Measurements from ENCODE around the gene C2CD2L.

Gene C2CD2L

DNA sequence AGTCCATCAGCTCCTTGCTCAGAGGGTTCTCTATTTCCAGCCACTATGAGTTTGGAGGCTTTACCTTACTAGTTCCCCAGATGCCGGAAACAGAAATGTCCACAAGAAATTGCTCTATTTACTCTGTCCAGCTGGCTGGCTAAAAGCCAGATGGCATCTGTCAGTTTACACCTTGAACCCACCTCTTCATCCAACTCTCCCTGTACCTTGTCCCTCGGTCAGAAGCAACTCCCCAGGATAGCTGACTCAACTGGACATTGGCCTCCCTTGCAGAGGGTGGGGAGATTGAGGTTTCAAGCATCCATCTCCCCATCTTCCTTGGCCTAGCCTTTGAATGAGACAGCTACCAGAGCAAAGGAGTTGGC, 1.7 kb downstream of the C2CD2L start (continued):
- TF ChIP-seq, protein P1, sequence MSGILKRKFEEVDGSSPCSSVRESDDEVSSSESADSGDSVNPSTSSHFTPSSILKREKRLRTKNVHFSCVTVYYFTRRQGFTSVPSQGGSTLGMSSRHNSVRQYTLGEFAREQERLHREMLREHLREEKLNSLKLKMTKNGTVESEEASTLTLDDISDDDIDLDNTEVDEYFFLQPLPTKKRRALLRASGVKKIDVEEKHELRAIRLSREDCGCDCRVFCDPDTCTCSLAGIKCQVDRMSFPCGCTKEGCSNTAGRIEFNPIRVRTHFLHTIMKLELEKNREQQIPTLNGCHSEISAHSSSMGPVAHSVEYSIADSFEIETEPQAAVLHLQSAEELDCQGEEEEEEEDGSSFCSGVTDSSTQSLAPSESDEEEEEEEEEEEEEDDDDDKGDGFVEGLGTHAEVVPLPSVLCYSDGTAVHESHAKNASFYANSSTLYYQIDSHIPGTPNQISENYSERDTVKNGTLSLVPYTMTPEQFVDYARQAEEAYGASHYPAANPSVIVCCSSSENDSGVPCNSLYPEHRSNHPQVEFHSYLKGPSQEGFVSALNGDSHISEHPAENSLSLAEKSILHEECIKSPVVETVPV (CRISPR knock-in tag; IDR thresholded peaks at IDR 0.05) = no peak
- TF ChIP-seq BACH2 (CRISPR knock-in tag; IDR thresholded peaks at IDR 0.05; ENCODE audit: borderline replicate concordance) = no peak

DNA sequence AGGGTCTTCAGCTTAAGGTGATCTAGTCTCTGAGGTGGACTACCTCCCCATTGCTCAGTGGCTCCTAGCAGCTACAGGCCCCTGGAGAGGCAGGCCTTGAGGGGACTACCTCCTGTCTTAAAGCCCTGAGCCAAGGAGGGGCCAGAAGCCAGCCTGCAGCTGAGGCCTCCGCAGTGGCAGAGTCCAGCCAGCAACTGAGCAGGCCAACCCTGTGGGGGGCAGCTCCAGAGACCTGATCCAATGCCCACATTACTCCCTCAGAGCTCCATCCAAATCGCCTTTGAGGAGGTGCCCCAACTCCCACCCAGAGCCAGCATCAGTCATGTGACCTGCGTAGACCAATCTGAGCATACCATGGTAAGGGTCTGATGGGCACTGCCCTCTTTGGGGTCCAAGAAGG, 2.7 kb downstream of the C2CD2L start:
- ATAC-seq = no peak

DNA sequence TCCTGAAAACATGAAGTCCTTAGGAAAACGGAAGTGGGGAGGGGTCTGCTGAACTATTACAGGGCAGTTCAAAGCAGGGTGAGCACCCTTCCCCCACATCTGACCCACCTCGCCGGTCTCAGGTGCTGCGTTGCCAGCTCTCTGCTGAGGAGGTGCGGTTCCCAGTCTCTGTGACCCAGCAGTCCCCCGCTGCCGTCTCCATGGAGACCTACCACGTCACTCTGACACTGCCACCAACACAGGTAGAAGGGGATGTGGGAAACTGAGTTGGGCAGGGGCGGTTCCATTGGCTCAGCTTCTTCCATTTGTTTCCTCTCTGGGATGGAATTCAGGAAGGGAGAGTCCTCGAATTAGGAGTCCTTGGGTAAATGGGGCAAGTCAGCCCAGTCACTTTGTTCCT, 3.3 kb downstream of the C2CD2L start:
- TF ChIP-seq ZC3H10 (CRISPR knock-in tag; IDR thresholded peaks at IDR 0.05) (no peak), TOX (CRISPR knock-in tag; IDR thresholded peaks at IDR 0.05; ENCODE audit: borderline replicate concordance) (no peak), TCF4 (CRISPR knock-in tag; IDR thresholded peaks at IDR 0.05; ENCODE audit: borderline replicate concordance) (no peak), GLIS3 (CRISPR knock-in tag; IDR thresholded peaks at IDR 0.05) (no peak), ZNF8 (CRISPR knock-in tag; IDR thresholded peaks at IDR 0.05) (no peak)
- TF ChIP-seq, protein P1 (CRISPR knock-in tag; IDR thresholded peaks at IDR 0.05) = no peak
- no peak for ATAC-seq

More for the DNA sequence above, 2.7 kb downstream of the C2CD2L start:
- TF ChIP-seq ARNTL (CRISPR knock-in tag; IDR thresholded peaks at IDR 0.05; ENCODE audit: borderline replicate concordance, low read depth) = no peak
- no peak for TF ChIP-seq GLIS3 (CRISPR knock-in tag; IDR thresholded peaks at IDR 0.05)

DNA sequence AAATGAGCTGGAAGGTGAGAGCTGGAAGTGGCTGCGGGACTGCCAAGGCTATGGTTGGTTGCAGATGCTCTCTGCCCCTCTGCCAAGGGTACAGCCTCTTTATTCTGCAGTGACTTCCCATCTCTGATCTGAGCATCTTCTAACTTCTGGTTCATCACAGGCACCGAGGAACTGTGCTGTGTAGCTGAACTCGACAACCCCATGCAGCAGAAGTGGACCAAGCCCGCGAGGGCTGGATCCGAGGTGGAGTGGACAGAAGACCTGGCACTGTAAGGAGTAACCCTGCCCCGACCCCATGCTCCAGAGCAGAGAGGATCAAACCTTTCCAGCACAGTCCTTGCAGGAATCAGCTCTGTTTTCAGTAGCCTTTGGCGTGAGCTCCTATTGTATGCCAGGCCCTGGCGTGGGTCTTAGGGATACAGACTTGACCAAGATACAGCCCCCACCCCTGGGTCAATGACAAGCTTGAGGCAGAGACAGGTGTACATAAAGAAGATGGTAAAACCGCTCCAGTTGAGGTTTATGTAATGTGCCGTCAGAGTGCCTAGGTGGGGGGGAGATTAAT, 4.3 kb downstream of the C2CD2L start:
- ATAC-seq = no peak
- no peak for TF ChIP-seq ZFP30 (CRISPR knock-in tag; IDR thresholded peaks at IDR 0.05)
- TF ChIP-seq ISL1 (CRISPR knock-in tag; IDR thresholded peaks at IDR 0.05) = no peak
- TF ChIP-seq ZC3H10 (CRISPR knock-in tag; IDR thresholded peaks at IDR 0.05) = no peak
- TF ChIP-seq ZNF70 (CRISPR knock-in tag; IDR thresholded peaks at IDR 0.05) = no peak
- TF ChIP-seq RARB (CRISPR knock-in tag; IDR thresholded peaks at IDR 0.05) = no peak
- no peak for TF ChIP-seq ARNTL (CRISPR knock-in tag; IDR thresholded peaks at IDR 0.05; ENCODE audit: borderline replicate concordance, low read depth)
- TF ChIP-seq BACH2 (CRISPR knock-in tag; IDR thresholded peaks at IDR 0.05; ENCODE audit: borderline replicate concordance) = no peak
- TF ChIP-seq, protein P1 (CRISPR knock-in tag; IDR thresholded peaks at IDR 0.05) = no peak
- no peak for TF ChIP-seq ZNF8 (CRISPR knock-in tag; IDR thresholded peaks at IDR 0.05)
- no peak for TF ChIP-seq SNAI2 (CRISPR knock-in tag; IDR thresholded peaks at IDR 0.05)

DNA sequence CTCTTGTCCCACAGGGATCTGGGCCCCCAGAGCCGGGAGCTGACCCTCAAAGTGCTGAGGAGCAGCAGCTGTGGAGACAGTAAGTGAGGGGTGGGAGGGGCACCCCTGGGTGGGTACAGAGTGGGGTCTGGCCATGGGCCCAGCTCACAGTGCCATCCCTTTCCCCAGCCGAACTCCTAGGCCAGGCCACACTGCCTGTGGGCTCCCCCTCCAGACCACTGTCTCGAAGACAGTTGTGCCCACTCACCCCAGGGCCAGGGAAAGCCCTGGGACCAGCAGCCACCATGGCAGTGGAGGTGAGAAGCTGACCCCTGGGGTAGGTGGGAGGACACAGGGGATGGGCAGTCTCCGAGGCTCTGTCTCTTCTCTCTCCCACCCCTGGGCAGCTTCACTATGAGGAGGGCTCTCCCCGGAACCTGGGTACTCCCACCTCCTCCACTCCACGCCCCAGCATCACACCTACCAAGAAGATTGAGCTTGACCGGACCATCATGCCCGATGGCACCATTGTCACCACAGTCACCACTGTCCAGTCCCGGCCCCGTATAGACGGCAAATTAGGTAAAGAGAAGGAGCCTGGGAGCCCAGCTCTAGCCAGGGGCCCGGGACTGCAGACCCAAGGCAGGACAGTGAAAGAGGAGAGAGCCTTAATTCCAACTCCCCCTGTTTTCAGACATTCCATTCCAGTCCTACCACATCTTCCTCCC, 5.3 kb downstream of the C2CD2L start:
- no peak for ATAC-seq
- TF ChIP-seq GLIS3 (CRISPR knock-in tag; IDR thresholded peaks at IDR 0.05) (no peak), SNAI2 (CRISPR knock-in tag; IDR thresholded peaks at IDR 0.05) (no peak), ZFP30 (CRISPR knock-in tag; IDR thresholded peaks at IDR 0.05) (no peak), RARB (CRISPR knock-in tag; IDR thresholded peaks at IDR 0.05) (no peak), ESRRG (CRISPR knock-in tag; IDR thresholded peaks at IDR 0.05) (no peak), ZNF8 (CRISPR knock-in tag; IDR thresholded peaks at IDR 0.05) (no peak), ZNF70 (CRISPR knock-in tag; IDR thresholded peaks at IDR 0.05) (no peak)
- TF ChIP-seq, protein P1 (CRISPR knock-in tag; IDR thresholded peaks at IDR 0.05) = no peak
- TF ChIP-seq, protein P2, sequence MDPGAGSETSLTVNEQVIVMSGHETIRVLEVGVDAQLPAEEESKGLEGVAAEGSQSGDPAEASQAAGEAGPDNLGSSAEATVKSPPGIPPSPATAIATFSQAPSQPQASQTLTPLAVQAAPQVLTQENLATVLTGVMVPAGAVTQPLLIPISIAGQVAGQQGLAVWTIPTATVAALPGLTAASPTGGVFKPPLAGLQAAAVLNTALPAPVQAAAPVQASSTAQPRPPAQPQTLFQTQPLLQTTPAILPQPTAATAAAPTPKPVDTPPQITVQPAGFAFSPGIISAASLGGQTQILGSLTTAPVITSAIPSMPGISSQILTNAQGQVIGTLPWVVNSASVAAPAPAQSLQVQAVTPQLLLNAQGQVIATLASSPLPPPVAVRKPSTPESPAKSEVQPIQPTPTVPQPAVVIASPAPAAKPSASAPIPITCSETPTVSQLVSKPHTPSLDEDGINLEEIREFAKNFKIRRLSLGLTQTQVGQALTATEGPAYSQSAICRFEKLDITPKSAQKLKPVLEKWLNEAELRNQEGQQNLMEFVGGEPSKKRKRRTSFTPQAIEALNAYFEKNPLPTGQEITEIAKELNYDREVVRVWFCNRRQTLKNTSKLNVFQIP (CRISPR knock-in tag; IDR thresholded peaks at IDR 0.05; ENCODE audit: borderline replicate concordance, low read depth) = no peak
- TF ChIP-seq, protein P3, sequence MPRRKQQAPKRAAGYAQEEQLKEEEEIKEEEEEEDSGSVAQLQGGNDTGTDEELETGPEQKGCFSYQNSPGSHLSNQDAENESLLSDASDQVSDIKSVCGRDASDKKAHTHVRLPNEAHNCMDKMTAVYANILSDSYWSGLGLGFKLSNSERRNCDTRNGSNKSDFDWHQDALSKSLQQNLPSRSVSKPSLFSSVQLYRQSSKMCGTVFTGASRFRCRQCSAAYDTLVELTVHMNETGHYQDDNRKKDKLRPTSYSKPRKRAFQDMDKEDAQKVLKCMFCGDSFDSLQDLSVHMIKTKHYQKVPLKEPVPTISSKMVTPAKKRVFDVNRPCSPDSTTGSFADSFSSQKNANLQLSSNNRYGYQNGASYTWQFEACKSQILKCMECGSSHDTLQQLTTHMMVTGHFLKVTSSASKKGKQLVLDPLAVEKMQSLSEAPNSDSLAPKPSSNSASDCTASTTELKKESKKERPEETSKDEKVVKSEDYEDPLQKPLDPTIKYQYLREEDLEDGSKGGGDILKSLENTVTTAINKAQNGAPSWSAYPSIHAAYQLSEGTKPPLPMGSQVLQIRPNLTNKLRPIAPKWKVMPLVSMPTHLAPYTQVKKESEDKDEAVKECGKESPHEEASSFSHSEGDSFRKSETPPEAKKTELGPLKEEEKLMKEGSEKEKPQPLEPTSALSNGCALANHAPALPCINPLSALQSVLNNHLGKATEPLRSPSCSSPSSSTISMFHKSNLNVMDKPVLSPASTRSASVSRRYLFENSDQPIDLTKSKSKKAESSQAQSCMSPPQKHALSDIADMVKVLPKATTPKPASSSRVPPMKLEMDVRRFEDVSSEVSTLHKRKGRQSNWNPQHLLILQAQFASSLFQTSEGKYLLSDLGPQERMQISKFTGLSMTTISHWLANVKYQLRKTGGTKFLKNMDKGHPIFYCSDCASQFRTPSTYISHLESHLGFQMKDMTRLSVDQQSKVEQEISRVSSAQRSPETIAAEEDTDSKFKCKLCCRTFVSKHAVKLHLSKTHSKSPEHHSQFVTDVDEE (CRISPR knock-in tag; IDR thresholded peaks at IDR 0.05) = no peak
- TF ChIP-seq, protein P4, sequence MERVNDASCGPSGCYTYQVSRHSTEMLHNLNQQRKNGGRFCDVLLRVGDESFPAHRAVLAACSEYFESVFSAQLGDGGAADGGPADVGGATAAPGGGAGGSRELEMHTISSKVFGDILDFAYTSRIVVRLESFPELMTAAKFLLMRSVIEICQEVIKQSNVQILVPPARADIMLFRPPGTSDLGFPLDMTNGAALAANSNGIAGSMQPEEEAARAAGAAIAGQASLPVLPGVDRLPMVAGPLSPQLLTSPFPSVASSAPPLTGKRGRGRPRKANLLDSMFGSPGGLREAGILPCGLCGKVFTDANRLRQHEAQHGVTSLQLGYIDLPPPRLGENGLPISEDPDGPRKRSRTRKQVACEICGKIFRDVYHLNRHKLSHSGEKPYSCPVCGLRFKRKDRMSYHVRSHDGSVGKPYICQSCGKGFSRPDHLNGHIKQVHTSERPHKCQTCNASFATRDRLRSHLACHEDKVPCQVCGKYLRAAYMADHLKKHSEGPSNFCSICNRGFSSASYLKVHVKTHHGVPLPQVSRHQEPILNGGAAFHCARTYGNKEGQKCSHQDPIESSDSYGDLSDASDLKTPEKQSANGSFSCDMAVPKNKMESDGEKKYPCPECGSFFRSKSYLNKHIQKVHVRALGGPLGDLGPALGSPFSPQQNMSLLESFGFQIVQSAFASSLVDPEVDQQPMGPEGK (CRISPR knock-in tag; IDR thresholded peaks at IDR 0.05; ENCODE audit: borderline replicate concordance) = no peak
